Smooth muscle cell (in vitro differentiated cells): Measurements from ENCODE around the gene ZFAND3. TPM values are rescaled to one million over a fixed set of nuclear protein-coding genes. Genes with fewer than 3 reads are reported as not detected.

Source experiments
- DNase-seq: peaks from one replicate; lab custom pipeline; 2025; ENCODE audit not compliant: unreplicated experiment; lab: John Stamatoyannopoulos, UW
- H2AFZ ChIP-seq: fragments of 200-600 bp; sonication (generic); 2 replicates; pipeline ENCODE4 v1.6.0; 2016; ENCODE audit warnings: antibody characterized with exemption, low read depth, mild to moderate bottlenecking
- H3F3A ChIP-seq: fragments of 200-600 bp; sonication (generic); 2 replicates; pipeline ENCODE4 v1.6.0; 2017; ENCODE audit warnings: antibody characterized with exemption, low read depth
- H3K27ac ChIP-seq: fragments of 200-600 bp; sonication (generic); 2 replicates; pipeline ENCODE4 v1.5.1; 2016; ENCODE audit warnings: low read depth, mild to moderate bottlenecking
- H3K27me3 ChIP-seq: fragments of 200-600 bp; sonication (generic); 2 replicates; pipeline ENCODE4 v1.6.1; 2016; ENCODE audit warnings: low read depth, mild to moderate bottlenecking
- H3K36me3 ChIP-seq: fragments of 200-600 bp; sonication (generic); 2 replicates; pipeline ENCODE4 v1.5.1; 2016; ENCODE audit warnings: low read depth
- H3K4me1 ChIP-seq: fragments of 200-600 bp; sonication (generic); 2 replicates; pipeline ENCODE4 v1.5.1; 2016; ENCODE audit warnings: low read depth
- H3K4me2 ChIP-seq: fragments of 200-600 bp; sonication (generic); 2 replicates; pipeline ENCODE4 v1.6.0; 2016; ENCODE audit warnings: mild to moderate bottlenecking
- H3K4me3 ChIP-seq: fragments of 200-600 bp; sonication (generic); 2 replicates; pipeline ENCODE4 v1.5.1; 2016; ENCODE audit warnings: mild to moderate bottlenecking
- H3K79me2 ChIP-seq: fragments of 200-600 bp; sonication (generic); 2 replicates; pipeline ENCODE4 v1.6.0; 2016; ENCODE audit warnings: low read depth, mild to moderate bottlenecking
- H3K9ac ChIP-seq: fragments of 200-600 bp; sonication (generic); 2 replicates; pipeline ENCODE4 v1.6.0; 2016; ENCODE audit warnings: low read depth
- H3K9me3 ChIP-seq: fragments of 200-600 bp; sonication (generic); replicated peaks from 2 replicates; pipeline ENCODE4 v1.5.1; 2016; ENCODE audit warnings: low read depth
- H4K20me1 ChIP-seq: fragments of 200-600 bp; sonication (generic); 2 replicates; pipeline ENCODE4 v1.6.0; 2016; ENCODE audit warnings: low read depth
- WGBS: methylation state at CpG from one replicate; pipeline ENCODE4 v1.1.7; 2016; ENCODE audit warnings: low lambda C conversion rate; 5-methylcytosine and 5-hydroxymethylcytosine counted together
- polyA plus RNA-seq: library from polyadenylated mRNA; unstranded; fragments of >200 nt; fragmentation: Nextera tagmentation; extraction: Ambion mirVana; gene quantifications from 2 replicates; pipeline ENCODE4 v1.2.1, GENCODE V29; 2016
- total RNA-seq: library from RNA; depleted of rRNA; stranded (reverse); fragments of >200 nt; gene quantifications from 2 replicates; pipeline ENCODE4 v1.2.3, GENCODE V29; 2014
- TF ChIP-seq, protein P1 (sequence below): fragments of 200-600 bp; sonication (generic); IDR thresholded peaks from 2 replicates; pipeline ENCODE4 v1.5.1; 2017; ENCODE audit warnings: borderline replicate concordance, mild to moderate bottlenecking, antibody characterized with exemption; ENCODE audit not compliant: insufficient read depth, poor library complexity, severe bottlenecking

ZFAND3 gene
- total and polyA plus RNA-seq, 2 experiments from 2014 or later: 27.6 to 40.5 TPM

DNA sequence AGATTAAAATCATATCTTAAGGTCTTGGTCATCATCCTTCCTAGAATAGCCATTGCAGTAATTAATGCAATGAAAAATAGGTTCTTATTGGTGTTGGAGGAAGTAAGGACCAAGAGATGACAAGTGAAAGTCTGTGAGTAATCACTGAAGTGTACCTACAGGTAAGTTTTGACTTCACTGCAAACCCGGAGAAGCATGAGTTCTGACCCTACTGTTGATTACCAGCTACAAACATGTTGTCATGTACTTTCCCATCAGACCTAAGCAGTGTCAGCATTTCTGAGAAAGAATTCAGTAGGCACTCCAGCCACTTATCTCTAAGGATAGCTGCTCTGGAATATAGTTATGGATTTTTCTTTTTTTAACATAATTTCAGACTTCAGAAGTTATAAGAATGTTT lies 280.9 kb downstream of the ZFAND3 start:
- Histone ChIP-seq H3K4me3 (no peak overlapping the region), H3K79me2 (peaks cover 37% of the 10 kb centered on the region), H3K4me1 (no peaks in the 10 kb centered on the region), H4K20me1 (peaks cover 95% of the 10 kb centered on the region), H3K27ac (no peak overlapping the region), H3K9me3 (no peaks in the 10 kb centered on the region), H3K36me3 (no peaks in the 10 kb centered on the region), H3K9ac (no peak overlapping the region), H3K4me2 (no peak overlapping the region), H2AFZ (no peak overlapping the region), H3F3A (no peaks in the 10 kb centered on the region), H3K27me3 (no peaks in the 10 kb centered on the region)
- TF ChIP-seq, protein P1, sequence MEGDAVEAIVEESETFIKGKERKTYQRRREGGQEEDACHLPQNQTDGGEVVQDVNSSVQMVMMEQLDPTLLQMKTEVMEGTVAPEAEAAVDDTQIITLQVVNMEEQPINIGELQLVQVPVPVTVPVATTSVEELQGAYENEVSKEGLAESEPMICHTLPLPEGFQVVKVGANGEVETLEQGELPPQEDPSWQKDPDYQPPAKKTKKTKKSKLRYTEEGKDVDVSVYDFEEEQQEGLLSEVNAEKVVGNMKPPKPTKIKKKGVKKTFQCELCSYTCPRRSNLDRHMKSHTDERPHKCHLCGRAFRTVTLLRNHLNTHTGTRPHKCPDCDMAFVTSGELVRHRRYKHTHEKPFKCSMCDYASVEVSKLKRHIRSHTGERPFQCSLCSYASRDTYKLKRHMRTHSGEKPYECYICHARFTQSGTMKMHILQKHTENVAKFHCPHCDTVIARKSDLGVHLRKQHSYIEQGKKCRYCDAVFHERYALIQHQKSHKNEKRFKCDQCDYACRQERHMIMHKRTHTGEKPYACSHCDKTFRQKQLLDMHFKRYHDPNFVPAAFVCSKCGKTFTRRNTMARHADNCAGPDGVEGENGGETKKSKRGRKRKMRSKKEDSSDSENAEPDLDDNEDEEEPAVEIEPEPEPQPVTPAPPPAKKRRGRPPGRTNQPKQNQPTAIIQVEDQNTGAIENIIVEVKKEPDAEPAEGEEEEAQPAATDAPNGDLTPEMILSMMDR: no peak
- no peak for DNase-seq
- WGBS: 78% methylated on average over 1 of the region's 1 CpG

DNA sequence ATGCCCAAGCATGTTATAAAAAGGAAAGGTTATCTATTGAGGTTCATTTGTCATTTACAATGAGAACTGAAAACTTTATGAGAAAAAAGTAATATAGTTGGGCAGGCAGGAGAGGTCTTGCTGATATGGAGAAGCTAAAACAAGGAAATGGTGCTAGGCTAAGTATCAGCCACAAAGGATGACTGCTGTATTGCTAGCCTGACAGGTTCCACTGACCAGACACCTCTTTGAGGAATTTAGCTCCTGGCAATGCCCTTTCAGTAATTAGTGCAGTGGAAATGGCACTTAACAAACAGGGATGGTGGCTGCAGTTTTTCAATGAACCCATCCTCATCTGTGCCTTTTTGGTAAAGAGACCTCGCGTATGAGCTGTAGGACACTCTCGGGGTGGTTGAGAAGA lies 284.4 kb downstream of the ZFAND3 start:
- 81% methylated on average over 3 of the region's 3 CpGs for WGBS
- Histone ChIP-seq H3K79me2 (peaks cover 31% of the 10 kb centered on the region), H3K4me3 (no peak overlapping the region), H2AFZ (no peak overlapping the region), H3K9me3 (no peaks in the 10 kb centered on the region), H3F3A (no peaks in the 10 kb centered on the region), H4K20me1 (peaks cover 93% of the 10 kb centered on the region), H3K9ac (no peak overlapping the region), H3K27ac (peak overlapping the region; percentile 2), H3K4me2 (no peak overlapping the region), H3K4me1 (no peaks in the 10 kb centered on the region), H3K36me3 (no peaks in the 10 kb centered on the region), H3K27me3 (no peaks in the 10 kb centered on the region)
- DNase-seq: no peak
- TF ChIP-seq, protein P1: no peak

DNA sequence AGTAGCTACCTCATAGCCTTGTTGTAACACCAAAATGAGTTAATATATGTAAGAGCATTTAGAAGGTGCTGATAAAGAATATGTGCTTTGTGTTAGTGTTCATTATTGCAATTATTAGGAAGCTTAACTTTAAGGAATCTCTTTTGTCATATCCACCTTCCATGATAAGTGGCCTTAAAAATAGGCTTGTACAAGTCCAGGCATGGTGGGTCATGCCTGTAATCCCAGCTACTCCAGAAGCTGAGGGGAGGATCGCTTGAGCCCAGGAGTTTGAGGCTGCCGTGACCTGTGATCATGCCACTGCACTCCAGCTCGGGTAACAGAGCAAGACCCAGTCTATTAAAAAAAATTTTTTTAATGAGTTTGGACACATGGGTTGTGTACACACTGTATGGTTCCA lies 285.5 kb downstream of the ZFAND3 start:
- no peaks in the 10 kb centered on the region for H3K36me3 ChIP-seq
- no peak for DNase-seq
- H3K9me3 ChIP-seq: no peaks in the 10 kb centered on the region
- no peaks in the 10 kb centered on the region for H3F3A ChIP-seq
- no peak overlapping the region for H3K27ac ChIP-seq
- no peaks in the 10 kb centered on the region for H3K27me3 ChIP-seq
- no peak overlapping the region for H2AFZ ChIP-seq
- peaks cover 2% of the 10 kb centered on the region for H3K4me1 ChIP-seq
- no peak overlapping the region for H3K4me2 ChIP-seq
- WGBS: 93% methylated on average over 3 of the region's 3 CpGs
- no peak overlapping the region for H3K4me3 ChIP-seq
- H4K20me1 ChIP-seq: peaks cover 93% of the 10 kb centered on the region
- no peak overlapping the region for H3K9ac ChIP-seq
- TF ChIP-seq, protein P1: no peak
- peaks cover 23% of the 10 kb centered on the region for H3K79me2 ChIP-seq

DNA sequence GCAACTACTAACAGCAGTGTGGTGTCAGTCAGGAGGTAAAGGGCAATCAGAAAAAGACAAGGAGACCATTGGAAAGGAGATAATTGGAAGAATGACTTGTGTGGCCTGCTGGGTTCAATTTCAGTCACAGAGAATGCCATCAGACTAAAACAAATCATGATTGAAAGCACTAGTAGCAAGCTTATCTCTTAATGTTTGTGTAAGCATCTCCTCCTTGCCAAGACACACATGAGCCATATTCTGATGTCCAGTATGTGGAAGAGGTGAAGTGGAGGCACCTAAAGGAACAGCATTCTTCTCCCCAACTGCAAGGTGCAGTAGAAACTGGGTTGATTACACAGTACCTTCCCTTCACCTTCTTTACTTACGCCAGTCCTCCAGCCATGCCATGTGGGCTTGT lies 287.5 kb downstream of the ZFAND3 start:
- H3F3A ChIP-seq: no peaks in the 10 kb centered on the region
- no peaks in the 10 kb centered on the region for H3K27me3 ChIP-seq
- H3K36me3 ChIP-seq: no peaks in the 10 kb centered on the region
- H3K9me3 ChIP-seq: no peaks in the 10 kb centered on the region
- H3K27ac ChIP-seq: no peak overlapping the region
- H4K20me1 ChIP-seq: peaks cover 95% of the 10 kb centered on the region
- DNase-seq: no peak
- peaks cover 15% of the 10 kb centered on the region for H3K79me2 ChIP-seq
- 100% methylated on average over 1 of the region's 1 CpG for WGBS
- H3K4me3 ChIP-seq: no peak overlapping the region
- H3K9ac ChIP-seq: no peak overlapping the region
- H3K4me2 ChIP-seq: no peak overlapping the region
- H3K4me1 ChIP-seq: peaks cover 12% of the 10 kb centered on the region
- H2AFZ ChIP-seq: no peak overlapping the region
- TF ChIP-seq, protein P1: no peak
